HG02642 (cell line): ENCODE results near the gene BRD1.

Source experiments
- ATAC-seq: cut with Tn5 transposase; IDR thresholded peaks from one replicate; pipeline ENCODE4 v1.9.1; 2021; ENCODE audit warnings: mild to moderate bottlenecking; ENCODE audit not compliant: unreplicated experiment, poor library complexity

BRD1 gene

DNA sequence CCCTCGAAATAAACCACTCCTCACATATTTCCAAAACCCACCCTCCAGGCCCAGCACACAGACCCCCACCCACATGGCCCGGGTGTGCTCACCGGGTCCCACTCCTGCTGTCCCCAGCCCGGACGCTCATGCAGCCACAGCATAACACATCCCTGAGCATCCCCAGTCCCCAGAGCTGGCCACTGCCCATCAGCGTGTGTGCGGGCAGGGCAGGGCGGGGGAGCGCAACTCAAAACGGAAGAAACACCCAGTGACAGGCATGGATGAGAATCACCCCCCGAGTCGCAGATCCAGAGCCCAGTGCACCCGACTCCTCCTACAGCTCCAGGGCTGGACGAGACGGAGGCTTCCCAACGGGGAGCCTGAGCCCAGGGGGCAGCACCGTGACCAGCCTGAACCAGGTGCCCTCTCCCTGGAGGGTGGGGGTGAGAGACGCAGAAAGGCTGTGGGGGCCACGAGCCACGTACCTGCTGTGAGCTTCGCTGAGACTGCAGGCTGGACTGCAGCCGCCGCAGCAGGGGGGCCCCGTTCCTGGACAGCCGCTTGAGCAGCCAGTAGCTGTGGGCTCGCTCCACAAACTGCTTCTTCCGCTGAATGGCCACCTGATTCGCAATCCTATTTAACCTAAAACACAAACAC, 23.8 kb downstream of the BRD1 start:
- no peak for ATAC-seq

DNA sequence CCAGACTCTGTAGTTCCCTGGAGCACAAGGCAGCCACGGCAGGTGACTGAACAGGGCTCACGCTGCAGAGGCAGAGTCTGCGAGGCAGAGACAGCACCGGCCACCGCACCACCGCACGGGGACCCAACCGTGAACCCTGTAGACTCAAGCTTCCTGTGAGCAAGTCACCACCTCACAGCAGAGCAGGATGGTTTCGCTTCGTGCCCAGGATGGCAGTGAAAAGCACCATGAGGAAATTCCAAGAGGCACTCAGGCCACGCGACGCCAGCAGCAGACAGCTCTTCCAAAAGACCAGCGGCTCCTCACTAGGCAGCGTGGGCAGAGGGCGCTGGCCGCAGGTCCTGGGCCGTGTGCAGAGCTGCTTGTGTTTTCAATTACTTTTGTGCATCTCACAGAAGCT, 24.5 kb downstream of the BRD1 start:
- no peak for ATAC-seq

DNA sequence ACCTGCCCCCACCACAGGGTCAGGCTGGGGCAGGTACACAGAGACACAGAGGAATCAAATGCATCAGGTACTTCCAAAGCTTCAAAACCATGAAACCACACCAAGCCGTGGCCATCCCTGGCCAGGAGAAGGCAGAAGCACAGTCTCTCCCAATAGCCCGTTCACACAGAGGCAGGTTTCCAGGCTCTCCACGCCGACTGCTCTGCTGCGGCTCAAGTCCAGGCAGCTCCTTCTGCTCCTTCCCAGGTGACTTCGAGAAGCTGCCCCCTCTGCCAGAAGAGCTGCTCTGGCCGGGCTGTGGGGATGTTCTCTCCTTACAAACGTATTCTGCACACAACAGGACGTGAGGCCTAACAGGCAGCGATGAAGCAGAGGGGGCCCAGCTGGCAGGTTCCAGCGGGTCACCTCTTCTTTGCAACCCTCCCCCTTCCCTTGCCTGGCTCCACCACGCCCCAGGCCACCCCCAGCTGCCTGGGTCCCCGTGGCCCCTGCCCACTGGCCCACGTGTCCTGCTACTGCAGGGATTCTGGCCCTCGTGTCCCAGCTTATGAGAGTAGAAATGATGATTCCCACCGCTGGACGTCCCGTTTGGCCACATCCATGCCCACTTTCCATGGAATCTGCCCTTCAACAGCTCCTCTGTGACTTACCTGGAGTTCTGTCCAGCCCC, 26.1 kb downstream of the BRD1 start:
- ATAC-seq: no peak

DNA sequence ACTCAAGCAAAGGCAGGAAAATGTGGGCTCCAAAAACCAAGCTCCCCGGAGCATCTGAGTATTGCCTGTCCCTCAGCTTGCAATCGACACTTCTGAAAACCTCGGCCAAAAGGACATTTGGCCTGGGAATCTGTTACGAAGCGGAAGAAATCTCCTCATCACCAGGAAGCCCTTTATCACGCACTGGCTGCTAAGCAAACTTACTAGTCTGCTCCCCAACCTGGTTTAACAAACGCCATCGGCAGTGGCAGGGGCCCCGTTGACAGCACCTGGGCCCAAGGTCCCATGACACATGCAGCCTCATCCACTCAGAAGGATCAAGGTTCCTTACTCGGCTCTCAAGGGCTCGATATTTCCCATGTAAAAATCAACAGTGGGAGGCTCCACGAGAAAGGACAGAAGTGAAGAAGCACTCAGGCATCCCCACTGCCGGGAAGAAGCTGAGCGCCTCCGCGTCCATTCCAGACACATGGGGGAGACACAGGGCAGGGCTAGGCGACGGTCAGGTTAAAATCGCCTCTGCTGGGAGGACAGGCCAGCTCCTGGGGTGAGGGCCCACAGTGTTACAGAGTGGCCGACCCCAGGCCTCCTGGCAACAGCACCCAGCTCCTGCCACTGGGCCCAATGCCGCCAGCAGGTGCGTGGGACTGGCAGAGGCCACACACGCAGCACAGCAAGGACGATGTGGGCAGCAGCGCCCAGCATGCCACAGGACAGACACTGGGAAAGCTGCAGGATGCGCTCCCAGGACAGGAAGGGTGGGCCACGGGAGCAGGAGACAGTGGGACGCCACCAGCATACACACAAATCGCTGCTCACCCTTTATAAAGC, 27.1 kb downstream of the BRD1 start:
- no peak for ATAC-seq

DNA sequence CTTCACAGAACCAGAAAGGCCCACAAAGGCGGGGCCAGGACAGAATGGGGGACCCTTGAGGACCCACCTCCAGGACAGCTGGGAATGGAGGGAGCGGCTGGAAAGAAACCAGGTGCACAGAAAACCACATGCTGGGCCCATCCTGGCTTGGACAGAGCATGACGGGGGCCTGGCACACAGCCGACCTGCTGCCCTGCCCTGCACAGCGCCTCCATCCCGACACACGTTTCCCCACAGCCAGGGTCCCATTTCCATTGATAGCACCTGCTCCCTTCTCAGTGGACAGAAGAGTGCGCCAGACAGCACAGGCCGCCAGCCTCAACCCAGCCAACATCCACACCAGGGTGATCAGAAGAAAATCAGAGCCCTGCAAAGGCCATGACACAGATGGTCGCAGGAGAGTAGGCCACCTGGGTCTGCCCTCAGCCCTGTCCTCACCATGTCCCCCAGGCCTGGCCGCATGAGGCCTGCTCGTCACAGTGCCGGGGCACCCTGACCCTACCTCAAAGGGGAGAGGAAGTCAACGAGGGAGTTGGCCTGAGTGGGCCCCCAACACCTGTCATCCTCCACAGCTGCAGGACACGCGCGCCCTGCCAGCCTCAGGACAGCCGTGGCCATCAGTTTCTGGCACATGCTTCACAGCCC, 28.1 kb downstream of the BRD1 start:
- no peak for ATAC-seq

DNA sequence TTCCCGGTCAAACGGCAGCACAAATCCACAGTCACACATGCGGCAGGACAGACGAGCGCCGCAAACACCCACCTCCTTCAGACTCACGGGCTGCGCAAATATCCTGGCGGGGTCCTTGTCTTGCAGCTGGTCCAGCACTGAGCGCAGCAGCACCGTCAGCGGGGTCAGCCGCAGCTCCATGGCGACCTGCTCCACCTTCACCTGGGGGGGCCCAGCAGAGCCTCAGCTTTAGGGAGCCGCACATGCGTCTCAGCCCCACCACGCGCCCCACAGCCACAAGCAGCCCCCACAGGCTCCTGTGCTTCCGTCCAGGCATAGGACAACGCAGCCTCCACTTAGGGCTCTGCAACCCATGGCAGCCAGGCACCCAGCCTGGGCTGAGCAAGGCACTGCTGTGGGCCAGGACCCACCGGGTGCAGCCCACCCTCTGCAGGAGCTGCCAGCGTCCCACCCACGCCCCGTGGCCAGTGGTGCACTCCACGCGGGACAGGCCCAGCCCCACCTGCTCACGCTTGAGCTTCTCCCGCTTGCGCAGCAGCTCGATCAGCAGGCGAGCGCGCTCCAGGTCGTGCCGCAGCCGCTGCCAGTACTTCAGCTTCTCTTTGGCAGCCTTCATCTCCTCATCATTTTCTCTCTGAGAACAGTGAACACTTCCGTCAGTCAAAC, 29.1 kb downstream of the BRD1 start:
- ATAC-seq: no peak

DNA sequence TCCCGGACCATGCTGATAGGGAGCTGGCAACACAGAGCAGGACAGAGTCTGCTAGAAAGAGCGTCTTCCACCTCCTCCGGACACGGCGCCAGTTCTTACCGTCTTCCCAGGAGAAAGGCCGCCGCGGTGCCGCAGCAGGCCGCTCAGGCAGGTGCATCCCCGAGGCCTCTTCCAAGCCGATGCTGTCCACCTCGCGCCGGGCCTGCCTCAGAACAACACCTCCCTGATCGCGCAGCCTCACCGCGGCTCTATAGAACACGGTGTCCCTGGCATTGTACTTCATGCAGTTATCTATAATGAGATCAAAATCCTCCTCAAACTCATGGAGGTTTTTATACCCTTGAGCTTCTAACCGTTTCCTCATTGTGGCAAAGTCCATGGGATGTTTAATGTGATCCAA, 30.0 kb downstream of the BRD1 start:
- no peak for ATAC-seq

DNA sequence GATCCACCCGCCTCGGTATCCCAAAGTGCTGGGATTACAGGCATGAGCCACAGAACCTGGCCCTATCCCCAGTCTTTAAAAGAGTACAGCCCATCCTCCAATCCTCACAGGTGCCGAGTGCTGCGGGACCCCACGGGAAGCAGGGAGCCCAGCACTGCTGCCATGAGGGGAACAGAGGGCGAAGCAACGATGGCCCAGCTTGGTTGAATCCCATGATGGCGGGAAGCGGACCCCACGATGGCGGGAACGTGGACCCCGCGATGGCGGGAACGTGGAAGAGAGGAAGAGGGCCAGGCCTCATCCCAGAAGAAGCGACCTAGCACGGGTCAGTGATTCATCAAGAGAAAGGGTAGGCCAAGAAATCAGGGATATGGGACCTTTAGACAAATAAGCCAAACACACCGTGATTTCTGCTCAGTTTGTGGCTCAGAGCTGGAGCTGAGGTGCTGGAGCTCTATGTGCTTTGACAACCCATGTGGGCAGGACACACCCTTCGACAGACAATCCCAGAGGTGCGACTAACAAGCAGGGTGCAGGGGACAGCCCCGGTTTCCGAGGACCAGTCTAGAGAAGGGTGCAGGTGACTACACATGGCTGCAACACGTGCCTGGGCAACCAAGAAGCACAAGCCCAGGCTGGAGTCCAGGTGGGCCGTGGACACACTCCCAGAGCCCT, 30.9 kb downstream of the BRD1 start:
- ATAC-seq: no peak

DNA sequence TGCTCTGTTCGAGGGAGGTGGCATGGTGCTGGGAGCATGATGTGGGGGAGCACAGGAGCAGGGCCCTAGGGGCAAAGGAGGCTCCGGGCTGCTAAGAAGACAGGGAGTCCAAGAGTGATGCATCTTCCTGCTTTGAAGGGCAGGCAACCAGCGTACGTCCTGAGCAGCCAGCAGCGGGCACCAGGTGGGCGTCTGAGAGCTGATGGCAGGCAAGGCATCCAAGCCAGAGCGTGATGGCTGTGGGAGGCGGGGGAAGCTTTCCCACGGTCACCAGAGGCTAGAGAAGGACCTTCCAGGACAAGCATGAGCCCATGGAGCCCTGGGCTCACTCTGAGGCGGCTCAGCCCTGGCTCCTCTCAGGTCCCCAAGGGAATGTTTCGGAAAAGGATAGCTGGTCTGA, 32.2 kb downstream of the BRD1 start:
- no peak for ATAC-seq

DNA sequence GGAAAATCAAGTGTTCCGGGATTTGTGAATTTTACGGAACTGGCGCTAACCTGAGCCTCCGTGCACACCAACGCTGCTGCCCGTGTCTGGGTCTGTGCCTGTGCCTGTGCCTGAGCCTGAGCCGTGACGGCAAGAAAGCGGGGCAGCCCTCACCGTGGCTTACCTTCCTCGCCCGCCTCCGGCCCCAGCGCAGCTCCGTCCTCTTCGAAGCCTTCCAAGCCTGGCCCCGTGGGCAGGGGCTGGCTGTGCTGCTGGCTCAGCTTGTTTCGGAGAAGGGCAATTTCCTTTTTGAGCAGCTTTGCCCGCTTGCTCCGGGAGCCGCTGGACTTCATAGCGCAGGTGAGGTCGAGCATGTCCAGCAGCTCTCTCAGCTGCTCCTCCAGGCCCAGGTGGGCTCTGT, 33.8 kb downstream of the BRD1 start:
- no peak for ATAC-seq

DNA sequence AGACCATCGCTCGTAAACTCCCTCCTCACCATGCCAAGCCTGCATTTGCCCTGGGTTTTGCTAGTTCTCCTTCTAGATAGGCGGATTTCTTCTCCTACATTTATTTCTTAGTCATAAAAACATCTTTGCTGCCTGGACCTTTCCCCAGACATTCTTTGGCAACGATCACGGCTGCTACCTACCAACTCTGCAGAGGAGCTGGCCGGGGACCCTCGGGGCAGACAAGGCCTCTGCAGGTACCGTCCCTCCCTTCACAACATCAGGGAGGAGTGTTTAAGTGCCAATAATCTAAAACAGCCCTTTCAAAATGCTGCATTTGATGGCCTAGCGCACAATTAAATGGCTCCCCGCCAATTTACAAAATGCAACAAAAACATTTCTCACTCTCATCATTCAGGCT, 34.4 kb downstream of the BRD1 start:
- no peak for ATAC-seq

DNA sequence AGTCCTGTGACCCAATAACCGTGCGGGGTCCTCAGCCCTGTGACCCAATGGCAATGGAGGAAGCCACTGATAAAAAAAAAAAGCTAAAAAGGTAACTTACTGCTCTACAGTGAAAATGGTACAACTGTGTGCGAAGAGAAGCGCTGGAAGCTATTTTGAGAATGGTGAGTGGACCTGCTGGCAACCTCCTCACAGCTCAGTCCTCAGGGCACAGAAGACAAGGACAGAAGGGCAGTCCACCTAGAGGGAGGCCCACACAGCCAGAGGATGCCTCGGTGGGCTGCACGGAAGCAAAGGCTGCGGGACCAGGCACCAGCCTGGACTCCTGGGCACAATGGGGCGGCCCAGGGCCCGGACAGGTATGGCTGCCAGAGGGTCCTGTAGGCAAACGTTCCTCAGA, 35.6 kb downstream of the BRD1 start:
- no peak for ATAC-seq

DNA sequence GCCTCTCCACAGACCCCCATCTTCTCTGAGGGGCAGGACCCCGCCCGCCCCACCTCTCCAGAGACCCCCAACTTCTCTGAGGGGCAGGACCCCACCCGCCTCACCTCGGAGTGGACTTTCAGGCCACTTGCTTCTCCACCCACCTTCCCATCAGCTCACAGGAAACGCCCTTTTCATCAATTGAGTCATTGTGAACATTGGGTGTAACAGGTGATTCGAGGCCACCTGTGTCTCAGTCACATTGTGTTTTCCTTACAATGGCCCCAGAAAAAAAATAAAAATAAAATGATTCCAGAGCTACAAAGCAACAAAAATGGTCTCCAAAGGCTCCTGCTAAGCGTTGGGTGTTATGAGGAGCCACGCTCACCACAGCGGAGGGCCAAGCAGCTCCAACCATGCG, 36.0 kb downstream of the BRD1 start:
- ATAC-seq: no peak

DNA sequence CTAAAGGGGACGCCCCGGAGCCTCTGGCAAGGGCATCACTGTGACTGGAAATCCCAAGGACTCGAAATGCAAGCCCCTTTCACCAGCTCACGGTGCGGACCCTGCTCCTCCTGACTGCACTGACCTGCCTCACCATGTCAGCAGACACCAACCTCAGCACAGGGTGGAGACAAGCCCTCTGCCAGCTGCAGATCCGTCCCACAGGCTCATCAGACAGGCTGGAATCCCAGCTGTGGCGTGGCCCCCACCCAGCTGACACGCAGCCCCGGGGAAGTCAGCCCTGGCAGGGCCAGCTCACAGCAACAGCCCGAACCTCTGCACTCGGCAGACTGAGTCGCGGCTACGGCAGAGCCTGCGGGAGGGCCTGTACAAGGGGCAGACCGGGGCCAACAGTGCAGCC, 36.8 kb downstream of the BRD1 start:
- no peak for ATAC-seq

DNA sequence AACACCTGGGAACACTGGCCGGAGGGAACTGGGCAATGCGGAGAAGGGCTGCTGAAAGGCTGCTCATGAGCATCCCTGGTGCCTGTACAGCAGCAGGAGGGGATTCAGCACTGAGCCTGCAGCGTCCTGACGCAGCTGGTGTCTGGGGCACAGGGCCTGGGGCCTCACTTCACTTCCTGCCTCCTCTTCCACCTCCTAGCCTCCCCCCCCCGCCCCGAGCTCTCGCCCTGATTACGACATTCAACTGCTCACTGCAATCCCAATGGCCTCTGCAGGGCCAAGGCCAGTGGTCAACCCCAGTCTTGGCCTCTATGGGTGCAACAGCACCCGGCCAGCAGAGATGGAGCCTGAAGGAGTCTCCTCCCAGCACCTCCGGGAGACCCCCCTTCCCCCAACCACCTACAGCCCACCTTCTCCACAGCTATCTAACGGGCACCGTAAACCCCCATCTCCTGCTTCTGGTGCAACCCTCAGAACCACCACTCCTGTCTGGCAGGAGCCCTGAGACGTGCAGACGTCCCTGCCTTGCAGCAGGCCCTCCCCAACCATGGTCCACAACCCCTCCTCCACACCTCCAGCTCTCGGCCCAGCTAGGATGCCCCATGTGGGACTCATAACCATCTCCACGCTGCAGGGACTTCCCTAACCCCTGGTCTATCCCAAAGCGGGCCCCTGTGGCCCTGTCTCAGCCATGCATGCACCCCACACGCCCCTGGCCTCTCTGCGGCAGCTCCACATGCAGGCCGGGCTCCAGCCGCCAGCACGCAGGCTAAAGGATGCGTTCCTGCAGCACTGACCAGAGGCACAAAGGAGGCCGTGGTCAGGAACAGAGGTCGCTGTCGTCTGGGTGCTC, 38.2 kb downstream of the BRD1 start:
- no peak for ATAC-seq

DNA sequence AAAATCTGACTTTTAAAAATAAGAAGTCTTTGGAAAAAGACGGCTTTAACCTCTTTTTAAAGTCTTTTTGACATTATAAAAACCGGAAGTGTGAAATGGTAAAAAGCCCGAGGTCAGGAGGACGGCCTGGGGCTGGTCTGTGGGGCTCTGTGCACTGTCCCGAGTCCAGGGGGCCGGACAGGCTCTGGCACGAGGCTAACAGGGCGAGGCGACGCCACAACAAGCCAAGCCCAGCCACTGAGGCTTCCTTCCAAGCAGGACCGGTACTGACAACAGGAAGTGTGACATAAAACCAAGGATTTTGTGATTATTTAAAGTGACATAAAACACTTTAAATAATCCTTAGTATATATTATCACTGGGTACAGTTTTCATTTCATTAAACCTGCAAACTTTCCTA, 39.2 kb downstream of the BRD1 start:
- ATAC-seq: no peak

DNA sequence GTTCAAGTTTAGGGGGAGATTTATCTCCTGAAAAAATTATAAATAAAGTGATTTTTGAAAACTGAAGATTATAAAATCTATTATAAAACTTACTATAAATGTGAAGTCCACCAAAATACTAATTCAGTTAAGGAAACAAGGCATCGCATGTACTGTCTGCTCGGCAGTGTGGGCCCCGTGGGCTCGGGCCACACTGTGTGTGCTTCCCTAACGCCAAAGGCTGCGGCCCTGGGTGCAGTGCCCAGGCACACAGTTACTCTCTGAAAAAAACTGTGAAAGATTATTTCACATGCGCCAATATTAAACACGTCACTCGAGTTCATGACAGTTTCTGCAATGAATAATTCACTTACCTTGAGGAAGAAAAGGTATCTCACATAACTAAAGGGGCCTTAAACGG, 39.8 kb downstream of the BRD1 start:
- ATAC-seq: no peak

DNA sequence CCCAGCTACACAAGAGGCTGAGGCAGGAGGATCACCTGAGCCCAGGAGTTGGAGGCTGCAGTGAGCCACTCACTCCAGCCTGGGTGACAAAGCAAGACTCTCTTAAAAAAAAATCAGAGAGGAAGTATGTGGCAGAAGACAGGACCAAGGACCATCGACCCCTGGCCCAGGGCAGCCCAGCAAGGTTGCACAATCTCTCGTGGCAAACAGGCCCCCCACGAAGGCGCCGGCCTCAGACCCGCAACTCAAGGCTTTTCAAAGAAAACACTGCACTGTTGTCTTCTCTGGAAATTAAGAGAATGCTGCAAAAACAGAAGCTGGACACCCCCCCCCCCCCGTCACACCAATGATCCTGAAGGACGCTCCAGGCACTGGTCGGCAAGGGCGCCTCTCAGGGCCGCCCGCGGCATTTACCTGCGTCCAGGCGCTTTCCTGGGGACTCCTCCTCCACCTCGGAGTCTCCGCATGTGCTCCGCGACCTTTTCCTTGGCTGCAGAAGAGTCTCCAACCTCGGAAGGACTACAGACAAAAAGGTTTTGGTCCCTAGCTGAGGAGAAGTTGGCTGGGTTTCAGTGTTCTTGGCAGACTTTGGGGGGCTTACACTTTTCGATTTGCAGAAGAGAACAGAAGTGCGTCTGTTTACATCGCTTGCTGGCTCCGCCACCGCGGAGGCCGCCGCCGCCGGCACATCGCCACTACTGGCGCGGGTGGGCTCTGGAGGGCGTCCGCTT, 40.5 kb downstream of the BRD1 start:
- ATAC-seq: no peak
